ENCODE results near the gene FAM170B.

FAM170B gene

GRCh38 chr10:49110684-49111319, 23.0 kb downstream of the FAM170B start:
- DNase-seq: no peak
- no peaks in the 10 kb centered on the region for H3K9me3 ChIP-seq
- H3K4me3 ChIP-seq (ENCODE audit: low read depth, low read length): no peak overlapping the region
- TF ChIP-seq CTCF (IDR thresholded peaks at IDR 0.05; ENCODE audit: low read depth, low read length): no peak
- H3K4me1 ChIP-seq: 0 out of 2 replicates have a peak, but pooled peaks cover 5% of the 10 kb centered on the region
- H3K36me3 ChIP-seq: no peaks in the 10 kb centered on the region
- peaks cover 5% of the 10 kb centered on the region; the same call in 1 of the 2 replicates for H3K27me3 ChIP-seq

GRCh38 chr10:49109669-49110340, 24.0 kb downstream of the FAM170B start:
- Histone ChIP-seq H3K9me3 (no peaks in the 10 kb centered on the region), H3K4me3 (ENCODE audit: low read depth, low read length) (no peak overlapping the region), H3K4me1 (0 out of 2 replicates have a peak, but pooled peaks cover 5% of the 10 kb centered on the region), H3K36me3 (no peaks in the 10 kb centered on the region), H3K27me3 (peaks cover 2% of the 10 kb centered on the region; the same call in 1 of the 2 replicates)
- peak; percentile 49 for DNase-seq
- TF ChIP-seq CTCF (IDR thresholded peaks at IDR 0.05; ENCODE audit: low read depth, low read length): no peak

GRCh38 chr10:49108656-49109055, 25.2 kb downstream of the FAM170B start:
- no peak for DNase-seq
- Histone ChIP-seq H3K4me1 (0 out of 2 replicates have a peak, but pooled peaks cover 5% of the 10 kb centered on the region), H3K36me3 (no peaks in the 10 kb centered on the region), H3K4me3 (ENCODE audit: low read depth, low read length) (no peak overlapping the region), H3K9me3 (no peaks in the 10 kb centered on the region), H3K27me3 (no peaks in the 10 kb centered on the region)
- no peak for TF ChIP-seq CTCF (IDR thresholded peaks at IDR 0.05; ENCODE audit: low read depth, low read length)

- TF ChIP-seq CTCF (IDR thresholded peaks at IDR 0.05; ENCODE audit: low read depth, low read length): no peak
- Histone ChIP-seq H3K9me3 (no peaks in the 10 kb centered on the region), H3K27me3 (no peaks in the 10 kb centered on the region), H3K4me1 (0 out of 2 replicates have a peak, but pooled peaks cover 5% of the 10 kb centered on the region), H3K36me3 (no peaks in the 10 kb centered on the region), H3K4me3 (ENCODE audit: low read depth, low read length) (no peak overlapping the region)
- DNase-seq: no peak
These were observed 25.9 kb downstream of the FAM170B start for GRCh38 chr10:49107887-49108267.

GRCh38 chr10:49107111-49107886, 26.5 kb downstream of the FAM170B start:
- TF ChIP-seq CTCF (IDR thresholded peaks at IDR 0.05; ENCODE audit: low read depth, low read length): no peak
- DNase-seq: no peak
- 0 out of 2 replicates have a peak, but pooled peaks cover 5% of the 10 kb centered on the region for H3K4me1 ChIP-seq
- H3K36me3 ChIP-seq: no peaks in the 10 kb centered on the region
- H3K27me3 ChIP-seq: no peaks in the 10 kb centered on the region
- H3K9me3 ChIP-seq: no peaks in the 10 kb centered on the region
- H3K4me3 ChIP-seq (ENCODE audit: low read depth, low read length): no peak overlapping the region
